Upper lobe of right lung (tissue), 1 donor: ENCODE measurements around the gene DYNC2I2. TPM values are rescaled to one million over a fixed set of nuclear protein-coding genes. Genes with fewer than 3 reads are reported as not detected.

Experiments used
- ATAC-seq: fragments of 200-7000 bp; cut with Tn5 transposase; one replicate; pipeline ENCODE4 v1.9.1; 2020; ENCODE audit warnings: mild to moderate bottlenecking, moderate library complexity
- DNase-seq: peaks from one replicate; pipeline ENCODE4 v3.0.0-alpha.2; 2020
- H3K27ac ChIP-seq: fragments of 200-600 bp; one replicate; pipeline ENCODE4 v1.8.0; 2022
- H3K27me3 ChIP-seq: fragments of 200-600 bp; one replicate; pipeline ENCODE4 v1.8.0; 2022; ENCODE audit warnings: mild to moderate bottlenecking
- H3K36me3 ChIP-seq: fragments of 200-600 bp; one replicate; pipeline ENCODE4 v1.8.0; 2022
- H3K4me1 ChIP-seq: fragments of 200-600 bp; one replicate; pipeline ENCODE4 v1.8.0; 2022
- H3K4me3 ChIP-seq: fragments of 200-600 bp; one replicate; pipeline ENCODE4 v1.8.0; 2022; ENCODE audit warnings: mild to moderate bottlenecking
- H3K9me3 ChIP-seq: fragments of 200-600 bp; one replicate; pipeline ENCODE4 v1.8.0; 2022
- intact Hi-C: fragments of 100-400 bp; cut with DNase I; formaldehyde crosslinking; loops from one replicate; pipeline ENCODE4 v1.11.0; 2022
- total RNA-seq: library from RNA; stranded (reverse); fragmentation: NEBNext Ultra II Directional; extraction: Animal tissue kit (Norgen Biotek cat#: 25700); gene quantifications from one replicate; pipeline ENCODE4 v1.2.1, GENCODE V29; 2021
- TF ChIP-seq, protein P1 (sequence below): fragments of 200-600 bp; IDR thresholded peaks from one replicate; pipeline ENCODE4 v1.8.0; 2022; ENCODE audit warnings: antibody characterized with exemption
- donor health status: DM: no; HTN: yes; CAD: no; lungs with severe emphysema.

DYNC2I2 gene
- total RNA-seq, 1 donor from 2014 or later: 37.3 TPM

DNA sequence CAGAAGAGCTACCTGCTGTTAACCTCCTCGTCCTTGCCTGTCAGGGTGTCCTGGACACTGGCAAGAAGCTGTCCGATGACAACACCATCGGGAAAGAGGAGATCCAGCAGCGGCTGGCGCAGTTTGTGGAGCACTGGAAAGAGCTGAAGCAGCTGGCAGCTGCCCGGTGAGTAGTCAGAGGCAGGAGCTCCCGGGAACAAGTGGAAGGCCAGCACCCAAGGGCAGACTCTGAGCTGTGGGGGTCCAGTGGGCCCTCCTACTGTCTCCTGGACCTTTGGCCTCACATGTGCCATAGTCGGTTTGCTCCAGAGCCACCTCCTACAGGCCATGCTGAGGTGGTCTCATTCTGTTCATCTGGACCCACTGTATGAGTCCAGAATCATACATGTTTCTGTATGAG lies 38.7 kb downstream of the DYNC2I2 start:
- H3K4me1 ChIP-seq: no peaks in the 10 kb centered on the region
- H3K27ac ChIP-seq: no peak overlapping the region
- H3K4me3 ChIP-seq: no peak overlapping the region
- TF ChIP-seq, protein P1, sequence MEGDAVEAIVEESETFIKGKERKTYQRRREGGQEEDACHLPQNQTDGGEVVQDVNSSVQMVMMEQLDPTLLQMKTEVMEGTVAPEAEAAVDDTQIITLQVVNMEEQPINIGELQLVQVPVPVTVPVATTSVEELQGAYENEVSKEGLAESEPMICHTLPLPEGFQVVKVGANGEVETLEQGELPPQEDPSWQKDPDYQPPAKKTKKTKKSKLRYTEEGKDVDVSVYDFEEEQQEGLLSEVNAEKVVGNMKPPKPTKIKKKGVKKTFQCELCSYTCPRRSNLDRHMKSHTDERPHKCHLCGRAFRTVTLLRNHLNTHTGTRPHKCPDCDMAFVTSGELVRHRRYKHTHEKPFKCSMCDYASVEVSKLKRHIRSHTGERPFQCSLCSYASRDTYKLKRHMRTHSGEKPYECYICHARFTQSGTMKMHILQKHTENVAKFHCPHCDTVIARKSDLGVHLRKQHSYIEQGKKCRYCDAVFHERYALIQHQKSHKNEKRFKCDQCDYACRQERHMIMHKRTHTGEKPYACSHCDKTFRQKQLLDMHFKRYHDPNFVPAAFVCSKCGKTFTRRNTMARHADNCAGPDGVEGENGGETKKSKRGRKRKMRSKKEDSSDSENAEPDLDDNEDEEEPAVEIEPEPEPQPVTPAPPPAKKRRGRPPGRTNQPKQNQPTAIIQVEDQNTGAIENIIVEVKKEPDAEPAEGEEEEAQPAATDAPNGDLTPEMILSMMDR: no peak
- no peak for DNase-seq
- no peaks in the 10 kb centered on the region for H3K9me3 ChIP-seq
- H3K36me3 ChIP-seq: peaks cover 100% of the 10 kb centered on the region
- ATAC-seq: no peak
- H3K27me3 ChIP-seq: no peaks in the 10 kb centered on the region
- intact Hi-C loops: no loop called here

DNA sequence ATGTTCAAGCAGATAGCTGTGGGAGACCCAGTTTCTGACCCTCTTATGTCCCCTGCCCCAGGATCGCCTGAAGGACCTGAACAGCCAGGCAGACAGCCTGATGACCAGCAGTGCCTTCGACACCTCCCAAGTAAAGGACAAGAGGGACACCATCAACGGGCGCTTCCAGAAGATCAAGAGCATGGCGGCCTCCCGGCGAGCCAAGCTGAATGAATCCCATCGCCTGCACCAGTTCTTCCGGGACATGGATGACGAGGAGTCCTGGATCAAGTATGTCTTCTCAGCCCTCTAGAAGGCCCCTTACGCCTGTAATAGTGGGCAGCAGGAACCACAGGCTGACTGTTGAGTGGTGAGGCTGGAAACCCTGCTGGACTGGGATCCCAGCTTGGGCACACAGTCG lies 41.1 kb downstream of the DYNC2I2 start:
- DNase-seq (no peak), ATAC-seq (no peak)
- Histone ChIP-seq H3K36me3 (peaks cover 100% of the 10 kb centered on the region), H3K27ac (no peak overlapping the region), H3K4me1 (no peaks in the 10 kb centered on the region), H3K27me3 (no peaks in the 10 kb centered on the region), H3K4me3 (no peak overlapping the region), H3K9me3 (no peaks in the 10 kb centered on the region)
- TF ChIP-seq, protein P1: no peak
- intact Hi-C loops: no loop called here

DNA sequence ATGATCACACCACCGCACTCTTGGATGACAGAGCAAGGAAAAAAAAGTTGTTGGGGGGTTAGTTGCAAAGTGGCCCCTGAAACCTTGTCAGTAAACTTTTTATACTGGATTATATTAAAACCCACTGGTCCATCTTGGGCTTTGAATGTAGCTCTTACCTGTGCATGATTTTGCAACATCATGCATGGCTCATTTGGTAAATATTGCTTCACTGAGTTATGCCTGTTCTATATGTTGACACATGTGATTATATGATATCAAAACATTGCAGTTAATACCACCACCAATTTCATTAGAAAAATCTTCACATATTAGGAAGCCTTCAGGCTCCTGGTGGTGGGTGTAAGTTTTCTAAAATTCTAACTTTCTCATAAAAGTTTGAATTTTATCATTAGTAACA lies 41.9 kb downstream of the DYNC2I2 start:
- H3K4me1 ChIP-seq: no peaks in the 10 kb centered on the region
- DNase-seq (no peak), ATAC-seq (no peak)
- H3K9me3 ChIP-seq: no peaks in the 10 kb centered on the region
- H3K36me3 ChIP-seq: peaks cover 100% of the 10 kb centered on the region
- no peak overlapping the region for H3K27ac ChIP-seq
- intact Hi-C loops: no loop called here
- no peak overlapping the region for H3K4me3 ChIP-seq
- no peaks in the 10 kb centered on the region for H3K27me3 ChIP-seq
- TF ChIP-seq, protein P1: no peak

DNA sequence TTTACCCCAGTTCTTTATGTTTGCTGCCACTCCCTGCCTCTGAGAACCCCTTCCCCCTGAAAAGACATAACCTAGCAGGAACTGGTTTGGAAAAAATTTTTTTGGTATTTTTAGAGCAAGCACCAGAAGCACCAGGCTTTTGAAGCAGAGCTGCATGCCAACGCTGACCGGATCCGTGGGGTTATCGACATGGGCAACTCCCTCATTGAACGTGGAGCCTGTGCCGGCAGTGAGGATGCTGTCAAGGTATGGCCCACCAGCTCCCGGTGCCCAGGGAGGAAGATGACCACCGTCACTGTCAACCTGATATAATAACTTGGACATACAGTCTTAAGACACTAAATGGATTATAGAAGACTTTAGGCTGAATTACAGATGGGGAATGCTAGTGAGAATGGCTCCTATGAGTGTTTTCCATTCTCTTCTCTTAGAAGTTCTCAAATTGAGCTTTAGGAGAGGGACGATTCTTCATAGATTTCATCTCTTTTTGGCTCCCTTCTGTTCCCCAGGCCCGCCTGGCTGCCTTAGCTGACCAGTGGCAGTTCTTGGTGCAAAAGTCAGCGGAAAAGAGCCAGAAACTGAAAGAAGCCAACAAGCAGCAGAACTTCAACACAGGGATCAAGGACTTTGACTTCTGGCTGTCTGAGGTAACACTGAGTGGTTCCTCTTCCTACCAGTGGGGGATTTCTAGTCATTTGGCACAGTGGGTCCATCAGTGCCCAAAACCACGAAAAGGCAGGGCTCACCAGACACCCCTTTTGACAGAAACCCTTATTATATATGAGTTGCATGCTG lies 44.9 kb downstream of the DYNC2I2 start:
- intact Hi-C loops: no loop called here
- Histone ChIP-seq H3K36me3 (peaks cover 100% of the 10 kb centered on the region), H3K27me3 (no peaks in the 10 kb centered on the region), H3K4me3 (no peak overlapping the region), H3K4me1 (no peaks in the 10 kb centered on the region), H3K9me3 (no peaks in the 10 kb centered on the region), H3K27ac (no peak overlapping the region)
- DNase-seq (no peak), ATAC-seq (no peak)
- TF ChIP-seq, protein P1: no peak

DNA sequence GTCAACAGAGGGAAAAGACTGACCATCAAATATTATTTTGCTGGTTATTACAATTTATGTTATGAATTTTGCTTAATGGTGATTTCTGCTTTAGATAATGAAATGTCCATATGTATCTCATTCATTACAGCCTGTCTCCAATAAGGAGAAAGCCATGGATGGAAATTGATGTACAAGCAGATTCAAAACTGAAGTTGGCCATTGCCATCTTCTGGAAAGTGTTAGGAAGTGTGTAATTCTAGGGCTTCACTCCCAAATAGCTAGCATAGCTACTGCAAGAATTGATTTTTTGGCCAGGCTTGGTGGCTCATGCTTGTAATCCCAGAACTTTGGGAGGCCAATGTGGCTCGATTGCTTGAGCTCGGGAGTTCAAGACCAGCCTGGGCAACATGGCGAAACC lies 45.8 kb downstream of the DYNC2I2 start:
- intact Hi-C loops: no loop called here
- DNase-seq (no peak), ATAC-seq (no peak)
- Histone ChIP-seq H3K27ac (no peak overlapping the region), H3K4me3 (no peak overlapping the region), H3K9me3 (no peaks in the 10 kb centered on the region), H3K27me3 (no peaks in the 10 kb centered on the region), H3K36me3 (peaks cover 98% of the 10 kb centered on the region), H3K4me1 (no peaks in the 10 kb centered on the region)
- TF ChIP-seq, protein P1: no peak
